Fibroblast of lung (primary cell): ENCODE data around the gene CAMTA1.

Experiments
- EZH2 ChIP-seq: IDR thresholded peaks from 2 replicates; pipeline ENCODE4 v1.5.1; 2012; ENCODE audit warnings: low read length, control low read depth, mild to moderate bottlenecking; ENCODE audit errors: missing control alignments
- TF ChIP-seq, protein P1 (sequence below), 2 donors: IDR thresholded peaks in 1 of 2; conservative IDR thresholded peaks in 1 of 2; 1 replicate in 1 of 2; 2 replicates in 1 of 2; pipeline ENCODE4 v1.5.1; 2011 to 2012; ENCODE audit warnings: low read length in 2 of 2, control low read depth in 1 of 2, inconsistent platforms in 1 of 2, low read depth in 1 of 2, mild to moderate bottlenecking in 1 of 2

DNA sequence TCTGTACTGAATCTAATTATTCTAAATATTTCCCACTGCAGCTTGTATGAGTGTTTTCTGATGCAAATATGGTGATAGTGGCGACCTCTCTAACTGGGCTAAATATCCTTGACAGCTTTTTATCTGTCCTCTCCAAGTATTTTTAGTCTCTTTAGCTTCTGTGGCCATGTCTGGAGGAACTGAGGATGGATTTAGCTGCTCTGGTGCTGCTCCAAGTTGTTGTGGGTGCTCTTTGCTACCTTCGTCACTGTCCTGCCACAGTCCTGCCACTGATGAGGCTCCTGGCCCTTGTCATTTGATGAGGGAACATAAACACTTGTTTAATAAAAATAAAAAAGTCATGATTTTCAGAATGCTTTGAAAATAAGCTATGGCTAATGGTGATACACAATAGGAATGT is 15.9 kb downstream of the CAMTA1 start:
- TF ChIP-seq, protein P1, sequence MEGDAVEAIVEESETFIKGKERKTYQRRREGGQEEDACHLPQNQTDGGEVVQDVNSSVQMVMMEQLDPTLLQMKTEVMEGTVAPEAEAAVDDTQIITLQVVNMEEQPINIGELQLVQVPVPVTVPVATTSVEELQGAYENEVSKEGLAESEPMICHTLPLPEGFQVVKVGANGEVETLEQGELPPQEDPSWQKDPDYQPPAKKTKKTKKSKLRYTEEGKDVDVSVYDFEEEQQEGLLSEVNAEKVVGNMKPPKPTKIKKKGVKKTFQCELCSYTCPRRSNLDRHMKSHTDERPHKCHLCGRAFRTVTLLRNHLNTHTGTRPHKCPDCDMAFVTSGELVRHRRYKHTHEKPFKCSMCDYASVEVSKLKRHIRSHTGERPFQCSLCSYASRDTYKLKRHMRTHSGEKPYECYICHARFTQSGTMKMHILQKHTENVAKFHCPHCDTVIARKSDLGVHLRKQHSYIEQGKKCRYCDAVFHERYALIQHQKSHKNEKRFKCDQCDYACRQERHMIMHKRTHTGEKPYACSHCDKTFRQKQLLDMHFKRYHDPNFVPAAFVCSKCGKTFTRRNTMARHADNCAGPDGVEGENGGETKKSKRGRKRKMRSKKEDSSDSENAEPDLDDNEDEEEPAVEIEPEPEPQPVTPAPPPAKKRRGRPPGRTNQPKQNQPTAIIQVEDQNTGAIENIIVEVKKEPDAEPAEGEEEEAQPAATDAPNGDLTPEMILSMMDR (conservative IDR thresholded peaks at IDR 0.05 in 1 of 2, IDR thresholded peaks at IDR 0.05 in 1 of 2; ENCODE audit: low read depth in 1 of 2, low read length in 2 of 2): no peak
- no peak for TF ChIP-seq EZH2
